ELR (cell line): ENCODE data around the gene ADAMTSL1.
"Not testable (repeated sequence)": the region's sequence is repeated elsewhere in the genome, so short reads cannot be mapped to it uniquely, and the experiment has no call there.

ENCODE experiments used
- DNase-seq: peaks from one replicate; pipeline ENCODE4 v3.0.0-alpha.2; 2015; ENCODE audit warnings: low read depth

Gene ADAMTSL1

DNA sequence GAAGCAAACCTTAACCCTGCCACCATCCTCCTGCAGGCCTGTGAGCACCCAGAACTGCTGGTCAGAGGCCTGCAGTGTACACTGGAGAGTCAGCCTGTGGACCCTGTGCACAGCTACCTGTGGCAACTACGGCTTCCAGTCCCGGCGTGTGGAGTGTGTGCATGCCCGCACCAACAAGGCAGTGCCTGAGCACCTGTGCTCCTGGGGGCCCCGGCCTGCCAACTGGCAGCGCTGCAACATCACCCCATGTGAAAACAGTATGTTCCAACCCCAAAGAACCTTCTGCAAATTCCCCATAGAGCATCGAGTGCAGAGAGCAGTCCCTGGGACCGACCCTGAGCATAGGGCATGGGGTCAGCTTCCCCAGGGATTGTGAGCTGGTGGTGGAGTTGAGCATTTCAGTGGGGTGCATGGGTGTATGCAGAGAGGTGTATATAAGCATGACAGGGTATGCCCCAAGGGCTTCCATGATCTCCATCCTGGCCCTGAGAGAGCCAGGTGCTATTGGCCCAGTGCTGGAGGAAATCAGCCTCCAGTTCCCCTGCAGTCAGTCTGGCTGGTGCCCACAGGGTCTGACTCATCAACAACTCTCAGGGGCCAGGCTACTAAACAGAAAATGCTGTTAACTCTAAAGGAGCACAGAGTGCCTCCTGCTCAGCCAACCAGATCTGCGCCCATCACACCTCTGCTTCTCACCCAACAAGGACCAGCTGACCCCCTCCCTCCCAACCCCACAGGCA lies 432.9 kb downstream of the ADAMTSL1 start:
- peak; percentile 88 for DNase-seq

DNA sequence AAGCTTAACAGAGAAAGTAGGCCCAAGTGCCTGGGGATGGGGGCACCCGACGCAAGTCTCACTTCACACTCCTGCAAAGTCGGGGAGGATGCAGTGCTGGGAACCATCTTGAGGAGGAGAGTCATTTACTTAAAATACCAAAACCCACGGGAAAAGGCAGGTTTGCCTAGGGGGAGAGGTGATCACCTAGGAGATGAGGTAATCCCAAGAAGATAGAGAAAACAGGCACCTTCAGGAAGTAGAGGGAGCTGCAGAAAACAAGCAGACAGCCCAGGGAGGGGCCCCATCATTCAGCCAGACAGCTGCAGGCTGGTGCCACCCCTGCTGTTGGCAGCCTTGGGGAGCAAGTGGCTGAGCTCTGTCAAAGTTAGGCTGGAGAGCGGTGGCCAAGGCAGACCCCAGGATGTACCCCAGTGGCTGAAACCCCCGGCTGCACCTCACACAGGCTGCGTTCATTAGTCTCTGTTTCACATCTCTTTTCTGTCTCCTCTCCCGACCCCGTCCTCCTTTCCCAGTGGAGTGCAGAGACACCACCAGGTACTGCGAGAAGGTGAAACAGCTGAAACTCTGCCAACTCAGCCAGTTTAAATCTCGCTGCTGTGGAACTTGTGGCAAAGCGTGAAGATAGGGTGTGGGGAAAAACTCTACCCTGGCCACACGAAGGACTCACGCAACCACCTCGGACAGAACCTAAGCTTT lies 434.1 kb downstream of the ADAMTSL1 start:
- DNase-seq: no peak

DNA sequence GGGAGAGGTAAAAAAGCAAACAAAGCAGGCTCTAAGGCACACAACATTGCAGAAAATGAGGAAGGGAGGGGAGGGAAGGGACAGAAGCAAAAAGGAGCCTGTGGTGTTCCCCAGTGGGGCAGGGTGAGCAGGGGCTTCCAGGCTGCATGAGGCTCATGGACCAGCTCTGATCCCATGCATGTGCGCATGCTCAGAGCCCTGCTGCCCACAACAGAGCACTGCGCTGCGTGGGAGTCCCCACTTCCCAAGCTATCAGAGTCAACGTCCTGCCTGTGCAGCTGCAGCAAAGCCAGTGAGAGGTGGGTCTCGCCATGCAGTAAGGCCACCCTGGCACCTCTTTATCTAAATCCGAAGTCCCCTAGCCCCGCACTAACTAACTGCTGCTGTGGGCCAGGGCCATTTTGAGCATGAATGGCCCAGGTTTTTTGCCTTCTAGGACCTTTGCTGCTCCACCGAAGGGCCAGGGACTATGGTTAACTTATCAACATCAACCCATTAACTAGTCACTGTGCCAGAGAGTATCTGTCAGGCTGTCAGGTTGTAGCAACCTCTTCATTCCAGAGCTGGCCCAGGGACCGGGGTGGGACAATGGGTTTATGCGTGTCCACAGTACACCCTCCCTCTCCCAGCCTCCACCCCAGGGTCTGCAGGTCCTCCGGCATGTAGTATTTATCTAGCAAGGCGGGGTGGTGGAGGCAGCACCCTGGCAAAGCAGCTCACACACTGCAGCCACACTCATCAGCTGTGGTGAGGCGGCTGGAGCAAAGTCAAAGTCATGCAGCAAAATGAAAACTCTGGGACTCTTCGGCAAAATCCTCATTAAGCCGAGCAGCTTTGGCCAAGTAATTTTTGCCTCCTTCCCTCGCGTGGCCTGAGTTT lies 435.4 kb downstream of the ADAMTSL1 start:
- no peak for DNase-seq

DNA sequence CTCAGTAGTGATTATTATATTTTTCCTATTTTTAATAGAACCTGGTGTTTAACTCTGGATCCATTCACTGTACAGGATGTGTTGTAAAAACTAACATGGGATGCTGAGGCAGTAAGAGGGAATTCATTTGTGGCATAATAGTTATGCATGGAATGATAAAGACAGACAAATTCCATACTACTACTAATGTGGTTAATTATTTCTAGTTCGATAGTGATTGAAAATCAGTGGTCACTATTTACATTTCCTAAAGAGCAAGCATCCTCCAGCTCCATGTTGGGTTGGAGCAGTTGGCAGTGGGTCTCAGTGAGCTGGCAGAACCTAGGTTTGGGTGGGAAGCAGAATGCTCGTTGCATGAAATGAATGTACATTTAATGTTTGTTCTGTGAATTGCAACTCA lies 436.5 kb downstream of the ADAMTSL1 start:
- no peak for DNase-seq

GRCh38 chr9:18910916-18911315 lies 437.0 kb downstream of the ADAMTSL1 start:
- no peak for DNase-seq

GRCh38 chr9:18911714-18912342 lies 437.9 kb downstream of the ADAMTSL1 start:
- DNase-seq: no peak

DNA sequence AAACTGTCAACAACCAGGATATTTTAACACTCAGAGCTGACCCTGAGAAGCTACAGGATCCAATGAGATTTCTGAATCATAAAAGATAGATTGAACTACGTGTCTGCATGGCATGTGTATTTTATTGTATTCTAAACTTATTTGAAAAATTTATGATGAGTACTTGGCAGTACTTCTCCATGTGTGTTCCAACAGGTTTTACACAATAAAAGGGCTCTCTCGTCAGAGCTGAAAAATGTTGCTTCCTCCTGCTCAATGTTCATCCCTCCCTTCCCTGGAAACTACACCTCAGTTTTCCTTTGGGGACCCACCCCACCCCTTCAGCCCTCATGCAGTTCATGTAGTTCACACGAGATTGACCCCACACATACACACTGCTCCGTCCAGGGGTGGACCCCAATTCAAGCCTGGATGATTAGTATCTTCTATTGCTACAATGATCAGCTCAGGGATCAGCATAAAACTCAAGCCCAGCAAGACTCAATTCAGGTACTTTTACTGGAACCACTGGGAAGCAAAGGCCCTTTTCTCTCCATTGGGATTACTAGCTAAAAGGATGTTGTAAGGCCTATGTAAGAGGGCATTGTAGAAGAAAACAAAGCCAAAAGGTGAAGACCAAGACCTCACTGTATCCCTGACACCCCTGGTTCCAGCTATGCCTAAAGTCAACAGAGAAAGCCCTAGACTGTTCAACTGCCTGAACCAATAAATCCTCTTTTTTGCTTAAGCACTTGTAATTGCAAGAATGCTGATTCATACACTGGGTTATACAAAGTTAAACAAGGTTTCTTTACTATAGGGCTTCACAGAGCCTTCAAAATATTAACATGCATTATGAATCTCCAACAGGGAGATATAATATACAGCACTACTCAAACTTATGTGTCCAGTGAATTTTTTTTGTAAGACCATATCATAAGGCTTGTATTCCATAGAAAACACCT lies 446.5 kb downstream of the ADAMTSL1 start:
- DNase-seq: no peak

DNA sequence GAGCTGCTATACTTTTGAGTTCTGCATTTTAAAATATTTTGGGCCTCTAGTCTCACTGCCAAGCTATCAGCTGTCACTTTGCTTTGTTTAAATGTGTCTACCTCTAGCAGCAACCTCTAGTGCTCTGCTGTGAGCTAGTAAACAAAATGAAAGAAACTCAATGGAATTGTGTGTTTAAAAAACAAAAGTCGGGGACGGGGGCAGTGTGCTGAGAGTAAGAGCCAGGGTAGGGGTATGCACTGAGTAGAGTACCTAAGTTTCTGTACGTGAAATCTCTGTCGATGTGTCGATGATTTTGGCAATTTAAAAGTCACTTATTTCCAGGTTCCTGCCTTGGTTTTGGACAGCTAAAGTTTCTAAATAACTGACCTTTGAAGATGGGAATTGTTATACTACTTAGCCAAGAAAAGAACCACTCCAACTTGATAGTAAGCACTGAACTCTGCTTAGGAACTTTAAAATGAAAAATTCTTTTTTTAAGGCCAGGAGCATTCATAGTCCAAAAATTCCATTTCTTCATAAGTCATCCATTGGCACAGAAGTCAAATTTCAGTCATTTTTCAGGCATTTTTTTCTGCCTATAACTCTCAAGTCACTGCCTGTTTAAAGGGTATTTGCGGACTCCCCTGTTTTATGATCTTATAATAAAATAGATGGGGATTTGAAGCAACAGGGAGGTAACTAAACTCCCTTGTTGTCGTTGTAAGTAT lies 447.6 kb downstream of the ADAMTSL1 start:
- DNase-seq: no peak

- DNase-seq: no peak
These were observed 448.4 kb downstream of the ADAMTSL1 start for GRCh38 chr9:18922161-18922885.

DNA sequence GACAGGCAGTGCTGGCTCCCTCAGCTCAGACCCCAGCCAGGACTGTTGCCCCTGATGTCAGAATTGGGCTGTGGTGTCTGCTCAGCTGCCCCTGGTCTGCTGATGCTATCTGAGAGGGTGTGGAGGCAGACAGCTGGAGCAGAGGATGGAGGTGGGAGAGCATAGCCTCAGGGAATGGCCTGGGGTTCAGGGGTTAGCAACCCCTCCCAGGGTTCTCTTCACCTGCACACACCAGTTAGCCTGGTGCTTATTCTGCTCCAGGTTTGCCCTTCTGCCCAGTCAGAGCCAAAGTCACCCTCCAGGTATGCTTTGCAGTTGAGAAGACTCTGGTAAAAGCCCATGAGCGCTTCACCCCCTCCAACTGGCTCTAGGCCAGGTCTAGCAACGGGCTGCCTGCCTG lies 449.2 kb downstream of the ADAMTSL1 start:
- DNase-seq: no peak

GRCh38 chr9:18923671-18924430 lies 449.9 kb downstream of the ADAMTSL1 start:
- DNase-seq: no peak

- DNase-seq: no peak
These were observed 451.9 kb downstream of the ADAMTSL1 start for GRCh38 chr9:18925880-18926279.

GRCh38 chr9:18926513-18926912 lies 452.6 kb downstream of the ADAMTSL1 start:
- DNase-seq: no peak

DNA sequence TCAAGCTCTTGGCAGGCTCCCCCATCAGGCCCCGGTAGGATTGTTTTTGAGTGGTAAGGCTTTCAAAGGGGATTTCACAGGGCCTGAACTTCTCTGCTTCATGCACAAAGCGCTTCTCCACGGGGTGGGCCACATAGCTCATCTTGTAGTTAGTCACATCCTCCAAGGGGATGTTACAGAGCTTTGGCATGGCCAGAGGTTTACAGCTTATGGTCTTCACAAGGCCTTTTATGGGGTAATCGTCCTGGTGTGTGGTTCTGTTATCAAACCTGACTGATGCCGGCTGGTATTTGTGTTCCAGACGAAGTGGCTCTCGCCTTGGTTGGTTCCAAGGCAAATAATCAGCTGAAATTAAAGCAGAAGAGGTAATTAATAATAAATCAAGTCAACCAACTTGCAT lies 454.8 kb downstream of the ADAMTSL1 start:
- peak; percentile 42 for DNase-seq

GRCh38 chr9:18930611-18931010 lies 456.7 kb downstream of the ADAMTSL1 start:
- not testable (repeated sequence) for DNase-seq

DNA sequence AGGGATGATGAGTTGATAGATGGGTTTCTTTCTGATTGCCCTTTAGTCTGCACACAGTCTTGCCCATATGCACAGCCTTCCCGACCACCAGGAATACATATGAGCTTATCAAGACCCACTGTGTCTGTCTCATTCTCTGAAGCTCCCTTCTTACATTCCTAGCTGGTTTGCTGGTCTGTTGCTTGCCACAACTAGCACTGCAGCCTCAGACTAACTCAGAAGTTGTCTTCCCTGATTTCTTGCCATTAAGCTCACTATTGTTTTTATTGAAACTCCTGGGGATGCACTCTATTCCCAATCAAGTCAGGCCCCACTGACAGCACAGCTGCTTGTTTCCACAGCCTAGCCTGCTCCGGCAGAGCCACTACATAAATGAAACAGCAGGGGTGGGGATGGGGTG lies 461.6 kb downstream of the ADAMTSL1 start:
- no peak for DNase-seq

- no peak for DNase-seq
These were observed 462.3 kb downstream of the ADAMTSL1 start for GRCh38 chr9:18936094-18936871.

GRCh38 chr9:18939943-18940342 lies 466.0 kb downstream of the ADAMTSL1 start:
- no peak for DNase-seq
